ENCODE data around the gene ZMPSTE24. TPM values are rescaled to one million over a fixed set of nuclear protein-coding genes. Genes with fewer than 3 reads are reported as not detected.

Gene ZMPSTE24
- total and polyA plus RNA-seq, 7 experiments from 2014 or later, result 9.5 to 31.0 (median 14.5) TPM

DNA sequence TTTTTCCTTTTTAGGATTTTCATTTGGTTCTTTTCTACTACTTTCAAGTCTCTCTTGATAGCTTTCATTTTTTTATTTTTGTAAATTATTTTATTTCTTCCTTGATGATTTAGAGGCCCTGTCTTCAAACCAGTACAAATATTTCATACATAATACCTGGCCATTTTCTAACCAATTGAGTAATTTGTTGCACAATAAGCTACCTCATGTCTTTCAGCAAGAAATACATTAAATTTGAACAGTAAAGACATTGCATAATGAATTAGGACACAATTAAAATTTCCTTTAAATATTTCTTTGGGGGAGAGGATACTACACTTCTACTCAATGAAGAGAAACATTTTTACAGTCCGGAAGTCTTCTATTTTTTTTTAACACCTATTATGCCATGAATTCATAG is 74.7 kb downstream of the ZMPSTE24 start:
- H3K4me3 ChIP-seq (ENCODE audit: low read length), result no peak overlapping the region
- no peaks in the 10 kb centered on the region for H3K9me3 ChIP-seq (ENCODE audit: control insufficient read depth in 2 of 3, low read length in 3 of 3)
- Mint-ChIP-seq H3K27ac (no peak overlapping the region), H3K27me3 (peaks cover 0 to 11% (median 0%) of the 10 kb centered on the region in 5 donors), H3K9me3 (peaks cover 0 to 13% (median 0%) of the 10 kb centered on the region in 11 donors), H3K36me3 (peaks cover 0 to 12% (median 0%) of the 10 kb centered on the region in 5 donors), H3K4me1 (no peaks in the 10 kb centered on the region), H3K4me3 (no peak overlapping the region)
- no peaks in the 10 kb centered on the region for H3K36me3 ChIP-seq (ENCODE audit: control insufficient read depth in 2 of 3, insufficient read depth in 3 of 3, low read length in 3 of 3)
- ATAC-seq (no peak), DNase-seq (no peak)
- POLR2A ChIA-PET, result interaction anchor here (1.9 kb wide), 1 partner anchor 39 kb away, joined by 4 read pairs; no protein-coding TSS in a partner anchor
- no peaks in the 10 kb centered on the region for H3K27me3 ChIP-seq (ENCODE audit: control insufficient read depth in 2 of 2, insufficient read depth in 2 of 2, low read length in 2 of 2)
- no peaks in the 10 kb centered on the region for H3K4me1 ChIP-seq (ENCODE audit: control insufficient read depth in 2 of 2, insufficient read depth in 2 of 2, low read length in 2 of 2)
- intact Hi-C loops (cut with micrococcal nuclease), result no loop called here
- no peak overlapping the region for H3K27ac ChIP-seq (ENCODE audit: low read depth, low read length)
- CTCF ChIA-PET, result interaction anchor here (1.1 kb wide), 1 partner anchor 178 kb away, joined by 3 read pairs; no protein-coding TSS in a partner anchor

DNA sequence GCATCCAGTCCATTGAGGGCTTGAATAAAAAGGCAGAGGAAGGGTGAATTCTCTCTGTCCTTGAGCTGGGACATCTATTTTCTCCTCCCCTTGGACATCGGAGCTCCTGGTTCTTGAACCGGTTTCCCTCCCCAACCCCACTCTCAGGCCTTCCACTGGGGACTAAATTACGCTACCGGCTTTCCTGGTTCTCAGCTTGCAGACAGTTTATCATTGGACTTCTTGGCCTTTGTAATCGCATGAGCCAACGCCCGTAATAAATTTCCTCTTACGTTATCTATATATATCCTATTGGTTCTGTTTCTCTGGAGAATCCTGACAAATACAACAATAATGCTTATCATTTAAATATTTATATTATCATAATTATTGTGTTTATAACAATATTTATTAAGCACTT is 79.4 kb downstream of the ZMPSTE24 start:
- Histone ChIP-seq H3K4me3 (ENCODE audit: low read length) (no peak overlapping the region), H3K36me3 (ENCODE audit: control insufficient read depth in 2 of 3, insufficient read depth in 3 of 3, low read length in 3 of 3) (no peaks in the 10 kb centered on the region), H3K27ac (ENCODE audit: low read depth, low read length) (no peak overlapping the region), H3K27me3 (ENCODE audit: control insufficient read depth in 2 of 2, insufficient read depth in 2 of 2, low read length in 2 of 2) (no peaks in the 10 kb centered on the region), H3K9me3 (ENCODE audit: control insufficient read depth in 2 of 3, low read length in 3 of 3) (no peaks in the 10 kb centered on the region), H3K4me1 (ENCODE audit: control insufficient read depth in 2 of 2, insufficient read depth in 2 of 2, low read length in 2 of 2) (peaks cover 6 to 28% of the 10 kb centered on the region in 2 donors)
- H3K9me3 Mint-ChIP-seq, result peaks cover 0 to 8% (median 4%) of the 10 kb centered on the region in 11 donors
- no peak for ATAC-seq
- H3K36me3 Mint-ChIP-seq, result peaks cover 0 to 8% (median 0%) of the 10 kb centered on the region in 5 donors
- no peak for DNase-seq
- POLR2A ChIA-PET, result interaction anchor here (1.3 to 2.4 kb wide), 4 partner anchors 19 to 184 kb away, joined by 4 to 20 read pairs (median 6); partner anchors contain the start of gene SMAP2
- CTCF ChIA-PET, result interaction anchor here (0.6 to 10.2 kb wide), 12 partner anchors 10 to 253 kb away, joined by 3 to 152 read pairs (median 8); partner anchors contain the start of gene COL9A2
- H3K27me3 Mint-ChIP-seq, result peaks cover 0 to 7% (median 0%) of the 10 kb centered on the region in 5 donors
- H3K4me3 Mint-ChIP-seq, result no peak overlapping the region
- peaks cover 26 to 39% (median 37%) of the 10 kb centered on the region in 7 donors for H3K4me1 Mint-ChIP-seq
- intact Hi-C loops (cut with micrococcal nuclease), result loop anchor here in 1 of 2 donors (5.0 kb wide), 1 partner anchor 520 kb away; no protein-coding TSS in a partner anchor
- no peak overlapping the region for H3K27ac Mint-ChIP-seq

DNA sequence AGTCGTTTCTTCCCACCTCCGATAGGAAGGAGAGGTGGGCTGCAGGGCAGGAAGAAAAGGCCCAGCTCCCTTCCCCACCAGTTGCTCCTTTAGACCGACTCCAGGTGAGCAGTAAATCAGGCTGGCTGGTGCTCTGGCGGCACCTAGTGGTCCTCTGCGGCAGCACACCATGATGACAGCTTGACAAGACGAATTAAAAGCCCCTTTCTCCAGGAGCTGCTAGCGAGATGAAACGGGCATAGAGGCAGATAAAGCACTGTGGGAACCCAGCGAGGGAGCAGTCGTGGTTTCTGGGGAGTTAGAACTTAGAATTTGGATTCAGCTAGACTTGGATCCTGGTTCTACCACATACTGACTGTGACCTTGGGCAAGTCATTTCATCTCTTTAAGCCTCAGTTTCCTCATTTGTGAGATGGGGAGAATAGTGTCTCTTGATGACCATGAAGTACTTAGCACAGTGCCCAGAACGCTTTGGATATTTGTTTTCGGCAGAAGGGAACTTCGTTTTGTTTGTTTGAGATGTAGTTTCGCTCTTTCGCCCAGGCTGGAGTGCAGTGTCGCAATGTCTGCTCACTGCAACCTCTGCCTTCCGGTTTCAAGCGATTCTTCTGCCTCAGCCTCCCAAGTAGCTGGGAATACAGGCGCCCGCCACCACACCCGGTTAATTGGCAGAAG is 80.8 kb downstream of the ZMPSTE24 start:
- peaks cover 0 to 2% (median 0%) of the 10 kb centered on the region in 5 donors for H3K36me3 Mint-ChIP-seq
- CTCF ChIA-PET, result interaction anchor here (0.8 to 10.2 kb wide), 36 partner anchors 9 to 304 kb away, joined by 3 to 152 read pairs (median 5); partner anchors contain the start of genes COL9A2 and SMAP2
- Histone ChIP-seq H3K4me3 (ENCODE audit: low read length) (no peak overlapping the region), H3K9me3 (ENCODE audit: control insufficient read depth in 2 of 3, low read length in 3 of 3) (no peaks in the 10 kb centered on the region), H3K27ac (ENCODE audit: low read depth, low read length) (no peak overlapping the region), H3K4me1 (ENCODE audit: control insufficient read depth in 2 of 2, insufficient read depth in 2 of 2, low read length in 2 of 2) (peaks cover 6 to 35% of the 10 kb centered on the region in 2 donors), H3K36me3 (ENCODE audit: control insufficient read depth in 2 of 3, insufficient read depth in 3 of 3, low read length in 3 of 3) (no peaks in the 10 kb centered on the region), H3K27me3 (ENCODE audit: control insufficient read depth in 2 of 2, insufficient read depth in 2 of 2, low read length in 2 of 2) (no peaks in the 10 kb centered on the region)
- peak overlapping the region in 8 of 9 donors; percentile 16 to 86 (median 70) for H3K27ac Mint-ChIP-seq
- intact Hi-C loops (cut with micrococcal nuclease), result loop anchor here (1.0 to 5.0 kb wide), 12 partner anchors 24 to 522 kb away; no protein-coding TSS in a partner anchor
- peak overlapping the region; percentile 37 to 76 (median 57) for H3K4me3 Mint-ChIP-seq
- H3K4me1 Mint-ChIP-seq, result peaks cover 33 to 50% (median 49%) of the 10 kb centered on the region in 7 donors
- ATAC-seq (peak; percentile 99), DNase-seq (peak; percentile 81 to 91 (median 87))
- H3K27me3 Mint-ChIP-seq, result no peaks in the 10 kb centered on the region
- POLR2A ChIA-PET, result interaction anchor here (0.8 to 2.4 kb wide), 10 partner anchors 21 to 193 kb away, joined by 3 to 20 read pairs (median 5); partner anchors contain the start of gene SMAP2
- H3K9me3 Mint-ChIP-seq, result peaks cover 0 to 8% (median 0%) of the 10 kb centered on the region in 11 donors

DNA sequence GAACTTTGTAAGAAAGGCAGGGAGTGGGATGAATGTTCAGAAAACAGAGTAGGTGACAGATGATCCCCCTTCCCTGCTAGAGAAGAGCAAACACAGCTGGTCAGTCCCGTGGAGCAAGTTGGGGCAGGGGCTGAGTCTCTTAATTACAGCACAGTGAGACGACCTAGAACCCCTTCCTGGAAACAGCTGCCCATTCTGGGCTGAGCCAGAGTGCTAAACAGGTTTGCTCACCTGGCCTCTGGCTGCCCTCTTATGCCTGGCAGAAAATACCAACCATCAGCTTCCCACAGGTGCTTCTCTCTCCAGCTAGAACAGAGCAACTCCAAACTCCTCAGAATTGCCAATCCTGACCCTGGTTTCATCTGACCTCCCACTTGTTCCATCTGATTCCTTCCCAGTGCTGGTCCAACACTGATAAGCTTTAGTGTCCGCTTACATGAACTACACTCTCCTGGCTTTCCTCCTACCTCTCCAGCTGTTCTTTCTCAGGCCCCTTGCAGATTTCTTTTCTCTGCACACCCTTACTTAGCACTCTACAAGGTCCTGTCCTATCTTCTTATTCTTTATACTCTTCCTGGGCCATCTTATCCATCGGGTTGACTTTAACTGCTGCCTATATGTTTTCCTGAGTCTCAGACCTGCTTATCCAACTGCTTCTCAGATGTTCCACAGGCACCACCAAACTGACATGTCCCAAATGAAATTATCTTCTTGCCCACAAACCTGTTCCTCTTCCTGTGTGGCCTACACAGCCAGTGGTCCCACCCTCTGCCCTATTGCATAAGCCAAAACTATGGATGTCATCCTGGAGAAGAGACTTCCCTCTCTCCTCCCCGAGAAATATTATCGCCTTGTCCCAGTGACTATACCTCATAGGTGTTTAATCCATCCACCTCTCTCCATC is 81.6 kb downstream of the ZMPSTE24 start:
- POLR2A ChIA-PET, result interaction anchor here (1.1 to 3.6 kb wide), 9 partner anchors 24 to 194 kb away, joined by 3 to 23 read pairs (median 6); partner anchors contain the start of gene SMAP2
- Mint-ChIP-seq H3K27me3 (no peaks in the 10 kb centered on the region), H3K4me3 (peak overlapping the region in 7 of 10 donors; percentile 1 to 50 (median 24)), H3K36me3 (peaks cover 0 to 3% (median 0%) of the 10 kb centered on the region in 5 donors), H3K9me3 (peaks cover 0 to 8% (median 0%) of the 10 kb centered on the region in 11 donors), H3K27ac (peak overlapping the region; percentile 22 to 84 (median 56)), H3K4me1 (peaks cover 39 to 58% (median 56%) of the 10 kb centered on the region in 7 donors)
- CTCF ChIA-PET, result interaction anchor here (0.6 to 10.2 kb wide), 30 partner anchors 8 to 263 kb away, joined by 3 to 152 read pairs (median 6); partner anchors contain the start of genes COL9A2 and SMAP2
- Histone ChIP-seq H3K4me1 (ENCODE audit: control insufficient read depth in 2 of 2, insufficient read depth in 2 of 2, low read length in 2 of 2) (peaks cover 6 to 42% of the 10 kb centered on the region in 2 donors), H3K36me3 (ENCODE audit: control insufficient read depth in 2 of 3, insufficient read depth in 3 of 3, low read length in 3 of 3) (no peaks in the 10 kb centered on the region), H3K27ac (ENCODE audit: low read depth, low read length) (no peak overlapping the region), H3K9me3 (ENCODE audit: control insufficient read depth in 2 of 3, low read length in 3 of 3) (no peaks in the 10 kb centered on the region), H3K4me3 (ENCODE audit: low read length) (no peak overlapping the region), H3K27me3 (ENCODE audit: control insufficient read depth in 2 of 2, insufficient read depth in 2 of 2, low read length in 2 of 2) (no peaks in the 10 kb centered on the region)
- DNase-seq, result no peak
- intact Hi-C loops (cut with micrococcal nuclease), result loop anchor here (2.0 to 5.0 kb wide), 5 partner anchors 25 to 522 kb away; partner anchors contain the start of gene PPT1 (in 1 of the 2)
- ATAC-seq, result no peak

DNA sequence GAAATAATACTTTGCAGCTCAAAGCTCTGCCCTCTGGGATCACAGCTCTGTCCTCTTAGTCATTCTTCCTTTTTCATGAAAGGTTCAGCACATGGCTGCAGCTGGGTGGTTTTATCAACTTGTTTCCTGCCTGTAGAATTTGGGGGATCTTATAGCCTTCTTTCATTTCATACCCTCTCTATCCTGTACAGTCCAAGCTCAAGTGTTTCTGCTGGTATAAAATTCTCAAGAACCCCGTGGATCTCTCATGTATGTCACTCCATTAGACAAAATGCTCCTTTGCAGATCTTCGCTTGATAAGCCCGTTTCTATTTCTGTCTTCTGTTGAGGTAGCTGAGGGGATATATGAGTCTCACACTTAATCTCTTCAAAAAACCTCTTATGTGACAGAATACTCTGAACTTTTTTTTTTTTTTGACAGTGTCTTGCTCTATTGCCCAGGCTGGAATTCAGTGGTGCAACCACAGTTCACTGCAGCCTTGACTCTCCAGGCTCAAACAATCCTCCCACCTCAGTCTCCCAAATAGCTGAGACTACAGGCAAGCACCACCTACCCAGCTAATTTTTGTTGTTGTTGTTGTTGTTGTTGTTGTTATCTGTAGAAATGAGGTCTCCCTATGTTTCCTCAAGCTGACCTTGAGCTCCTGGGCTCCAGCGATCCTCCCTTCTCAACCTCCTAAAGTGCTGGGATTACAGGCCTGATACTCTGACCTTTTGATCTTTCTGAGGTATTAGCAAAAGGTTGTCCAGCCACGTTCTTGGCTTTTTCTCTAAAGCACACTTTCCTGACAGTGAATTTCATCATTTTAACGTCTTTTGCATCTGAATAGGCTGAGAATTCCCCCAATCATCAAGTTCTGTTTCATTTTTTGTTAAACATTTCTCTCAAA is 83.7 kb downstream of the ZMPSTE24 start:
- intact Hi-C loops (cut with micrococcal nuclease), result loop anchor here (1.0 to 5.0 kb wide), 3 partner anchors 33 to 244 kb away; partner anchors contain the start of gene PPT1 (in 1 of the 2)
- Mint-ChIP-seq H3K27me3 (no peaks in the 10 kb centered on the region), H3K4me1 (peaks cover 45 to 67% (median 65%) of the 10 kb centered on the region in 7 donors), H3K27ac (peak overlapping the region; percentile 84 to 96 (median 92)), H3K9me3 (peaks cover 0 to 8% (median 0%) of the 10 kb centered on the region in 11 donors), H3K4me3 (peak overlapping the region; percentile 22 to 82 (median 64)), H3K36me3 (peaks cover 0 to 3% (median 0%) of the 10 kb centered on the region in 5 donors)
- POLR2A ChIA-PET, result interaction anchor here (0.6 to 3.6 kb wide), 18 partner anchors 11 to 204 kb away, joined by 3 to 23 read pairs (median 4); partner anchors contain the start of genes SMAP2 and ZMPSTE24
- Histone ChIP-seq H3K9me3 (ENCODE audit: control insufficient read depth in 2 of 3, low read length in 3 of 3) (no peaks in the 10 kb centered on the region), H3K27me3 (ENCODE audit: control insufficient read depth in 2 of 2, insufficient read depth in 2 of 2, low read length in 2 of 2) (no peaks in the 10 kb centered on the region), H3K27ac (ENCODE audit: low read depth, low read length) (peak overlapping the region; percentile 44), H3K4me1 (ENCODE audit: control insufficient read depth in 2 of 2, insufficient read depth in 2 of 2, low read length in 2 of 2) (peaks cover 6 to 48% of the 10 kb centered on the region in 2 donors), H3K36me3 (ENCODE audit: control insufficient read depth in 2 of 3, insufficient read depth in 3 of 3, low read length in 3 of 3) (no peaks in the 10 kb centered on the region), H3K4me3 (ENCODE audit: low read length) (no peak overlapping the region)
- peak in 1 of 9 donors; percentile 8 for DNase-seq
- ATAC-seq, result no peak
- CTCF ChIA-PET, result interaction anchor here (0.6 to 10.2 kb wide), 17 partner anchors 16 to 303 kb away, joined by 3 to 152 read pairs (median 5); partner anchors contain the start of genes SMAP2 and ZMPSTE24
